Stimulated activated CD8-positive, alpha-beta memory T cell treated with anti-CD3 and anti-CD28 coated beads, Interleukin-15, amount 100 ng/mL, for 48 hours (primary cell): ENCODE results near the gene TPM4.
A peak's percentile ranks its signal among the peaks of the same experiment; 100 is the strongest.

ENCODE experiments used
- DNase-seq, 2 donors: peaks; one replicate each; pipeline ENCODE4 v3.0.0-alpha.2; 2020; ENCODE audit warnings: low read depth in 2 of 2

The TPM4 gene

DNA sequence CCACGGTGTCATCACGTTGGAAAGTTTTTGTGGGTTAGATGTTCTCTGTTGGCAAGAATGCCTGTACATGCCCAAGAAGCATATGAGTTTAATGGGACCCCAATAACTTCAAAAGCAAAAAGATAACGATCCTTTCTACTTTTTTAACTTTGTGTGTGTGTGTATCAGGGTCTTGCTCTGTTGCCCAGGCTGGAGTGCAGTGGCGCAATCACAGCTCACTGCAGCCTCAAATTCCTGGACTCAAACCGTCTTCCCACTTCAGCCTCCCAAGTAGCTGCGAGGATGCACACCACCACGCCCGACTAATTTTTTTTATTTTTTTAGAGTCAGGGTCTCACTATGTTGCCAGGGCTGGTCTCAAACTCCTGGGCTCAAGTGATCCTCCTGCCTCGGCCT, 34.3 kb upstream of the TPM4 start:
- no peak for DNase-seq

GRCh38 chr19:16042533-16043085, 33.7 kb upstream of the TPM4 start:
- no peak for DNase-seq

GRCh38 chr19:16043156-16043757, 33.0 kb upstream of the TPM4 start:
- no peak for DNase-seq

- no peak for DNase-seq
Measured at GRCh38 chr19:16044746-16045145, 31.5 kb upstream of the TPM4 start.

DNA sequence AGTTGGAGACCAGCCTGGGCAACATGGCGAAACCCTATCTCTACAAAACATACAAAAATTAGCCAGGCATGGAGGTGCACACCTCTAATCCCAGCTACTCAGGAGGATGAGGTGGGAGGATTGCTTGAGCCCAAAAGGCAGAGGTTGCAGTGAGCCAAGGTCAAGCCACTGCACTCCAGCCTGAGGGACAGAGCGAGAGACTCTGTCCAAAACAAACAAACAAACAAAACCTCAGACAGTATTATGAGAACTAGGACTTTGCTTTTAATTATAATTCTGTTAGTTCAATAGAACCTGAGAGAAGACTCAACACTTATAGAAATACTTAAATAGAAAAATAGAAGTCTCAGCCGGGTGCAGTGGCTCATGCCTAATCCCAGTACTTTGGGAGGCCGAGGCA, 31.1 kb upstream of the TPM4 start:
- no peak for DNase-seq

DNA sequence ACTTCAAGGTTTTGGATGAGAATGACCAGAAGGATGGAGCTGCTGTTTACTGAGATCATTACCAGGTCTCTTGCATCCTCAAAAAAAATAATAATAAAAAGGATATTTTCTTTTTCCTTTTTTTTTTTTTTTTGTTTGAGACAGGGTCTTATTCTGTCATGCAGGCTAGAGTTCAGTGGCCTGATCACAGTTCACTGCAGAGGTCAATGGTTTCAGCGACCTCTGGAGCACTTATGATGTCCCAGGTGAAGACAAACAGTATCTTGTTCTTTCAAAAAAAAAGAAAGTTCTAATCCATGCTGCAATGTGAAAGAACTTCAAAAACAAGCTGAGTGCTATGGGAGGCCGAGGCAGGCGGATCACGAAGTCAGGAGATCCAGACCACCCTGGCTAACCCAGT, 30.4 kb upstream of the TPM4 start:
- no peak for DNase-seq

- no peak for DNase-seq
Measured at GRCh38 chr19:16048583-16048982, 27.7 kb upstream of the TPM4 start.

DNA sequence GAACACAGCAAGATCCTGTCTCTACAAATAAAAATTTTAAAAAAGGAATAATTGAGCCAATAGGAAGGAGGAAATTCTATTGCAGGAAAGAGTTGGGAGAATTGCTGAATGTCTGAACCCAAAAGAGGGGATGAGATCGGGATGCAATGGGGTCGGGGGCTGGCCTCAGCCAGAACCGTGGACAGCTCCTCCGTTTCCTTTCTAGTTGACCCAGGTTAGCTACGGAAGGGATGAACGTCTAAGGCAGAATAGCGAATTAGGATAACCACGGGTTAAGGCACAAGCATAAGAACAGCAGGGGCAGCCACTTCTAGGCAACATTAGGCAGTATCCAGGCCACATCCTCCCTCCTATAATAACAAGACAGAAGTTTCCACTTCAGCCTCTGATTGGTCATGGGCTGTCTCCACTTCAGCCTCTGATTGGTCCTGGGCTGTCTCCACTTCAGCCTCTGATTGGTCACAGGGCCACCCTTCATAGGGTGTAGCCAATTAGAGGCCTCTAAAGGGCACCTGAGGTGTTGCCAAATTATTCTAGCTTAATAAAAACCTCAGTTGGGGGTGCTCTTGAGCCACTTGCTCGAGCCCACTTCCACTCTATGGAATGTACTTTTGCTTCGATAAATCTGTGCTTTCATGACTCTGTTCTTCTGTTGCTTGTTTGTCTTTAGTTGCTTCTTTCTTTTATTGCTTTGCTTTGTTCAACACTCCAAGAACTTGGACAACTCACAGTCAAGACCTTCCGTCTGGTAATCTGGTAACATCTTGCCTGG, 24.9 kb upstream of the TPM4 start:
- peak in 1 of 2 donors; percentile 38 for DNase-seq

DNA sequence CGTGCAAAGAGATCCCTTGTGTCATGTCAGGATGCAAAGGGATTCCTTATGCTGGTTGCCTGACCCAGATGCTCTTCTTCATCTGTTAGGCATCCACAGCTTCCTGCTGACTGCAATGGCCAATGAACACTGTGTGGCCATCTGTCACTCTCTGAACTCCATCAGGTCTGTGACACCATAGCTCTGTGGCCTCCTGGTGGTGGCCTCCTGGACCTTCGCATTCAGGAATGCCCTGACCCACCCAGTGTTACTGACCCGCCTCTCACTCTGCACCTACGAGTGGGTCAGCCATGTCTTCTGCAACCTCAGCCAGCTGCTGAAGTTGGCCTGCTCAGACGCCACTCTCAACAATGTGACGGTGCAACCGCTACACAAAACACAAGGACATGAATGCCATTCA, 23.9 kb upstream of the TPM4 start:
- DNase-seq = no peak

DNA sequence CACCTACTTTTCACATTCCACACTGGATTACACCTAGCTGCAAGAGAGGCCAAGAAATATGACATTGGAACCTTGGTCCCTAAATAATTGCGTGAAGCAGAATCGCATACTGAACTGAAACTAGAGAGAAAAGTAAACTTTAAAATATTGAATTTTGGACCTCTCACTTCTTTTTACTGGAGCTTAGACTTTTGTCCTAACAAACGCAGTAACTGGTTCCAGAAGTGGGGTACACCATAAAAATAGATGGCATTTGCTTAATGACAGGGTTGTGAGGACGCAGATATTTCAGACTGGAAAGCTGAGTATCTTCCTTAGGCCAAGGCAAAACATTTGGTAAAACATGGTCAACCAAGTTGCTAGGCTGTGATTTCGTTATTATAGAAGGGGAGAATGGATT, 19.2 kb upstream of the TPM4 start:
- DNase-seq = no peak

DNA sequence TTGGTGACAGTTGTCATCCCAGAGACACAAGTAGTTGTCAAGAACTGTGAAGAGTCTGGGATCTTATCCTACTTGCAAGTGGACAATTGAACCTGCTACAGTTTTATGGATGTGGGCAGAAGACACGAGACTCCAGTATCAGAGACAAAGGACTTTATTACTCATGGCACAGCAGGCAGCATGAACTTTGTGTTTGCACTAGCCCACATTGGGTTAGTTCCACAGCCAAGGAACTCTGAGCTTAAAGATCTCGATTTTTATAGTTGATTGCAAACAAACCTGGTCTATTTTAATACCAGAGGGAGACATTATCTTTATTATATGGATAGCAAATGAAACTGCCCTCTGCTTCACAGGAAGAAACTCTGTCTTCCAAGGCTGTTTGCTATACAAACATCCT, 16.0 kb upstream of the TPM4 start:
- DNase-seq = no peak

DNA sequence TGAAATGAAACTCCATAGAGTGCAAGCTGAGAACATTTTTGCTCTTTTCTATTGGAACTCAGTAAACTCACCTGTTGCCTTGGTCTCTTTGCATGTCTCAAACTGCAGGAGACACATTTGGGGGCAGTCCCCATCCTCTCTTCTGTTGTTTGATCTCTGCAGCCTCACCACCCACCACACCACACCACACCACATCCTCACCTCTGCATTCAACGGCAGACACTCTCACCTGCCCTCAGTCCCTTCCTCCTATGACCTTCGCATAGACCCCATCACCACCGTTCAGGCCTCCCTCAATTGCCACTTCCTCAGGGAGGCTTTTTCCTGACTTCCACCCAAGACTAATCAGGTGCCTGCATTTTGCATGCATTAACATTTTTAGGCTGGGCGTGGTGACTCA, 14.4 kb upstream of the TPM4 start:
- no peak for DNase-seq

- no peak for DNase-seq
Measured at GRCh38 chr19:16062789-16063188, 13.5 kb upstream of the TPM4 start.

DNA sequence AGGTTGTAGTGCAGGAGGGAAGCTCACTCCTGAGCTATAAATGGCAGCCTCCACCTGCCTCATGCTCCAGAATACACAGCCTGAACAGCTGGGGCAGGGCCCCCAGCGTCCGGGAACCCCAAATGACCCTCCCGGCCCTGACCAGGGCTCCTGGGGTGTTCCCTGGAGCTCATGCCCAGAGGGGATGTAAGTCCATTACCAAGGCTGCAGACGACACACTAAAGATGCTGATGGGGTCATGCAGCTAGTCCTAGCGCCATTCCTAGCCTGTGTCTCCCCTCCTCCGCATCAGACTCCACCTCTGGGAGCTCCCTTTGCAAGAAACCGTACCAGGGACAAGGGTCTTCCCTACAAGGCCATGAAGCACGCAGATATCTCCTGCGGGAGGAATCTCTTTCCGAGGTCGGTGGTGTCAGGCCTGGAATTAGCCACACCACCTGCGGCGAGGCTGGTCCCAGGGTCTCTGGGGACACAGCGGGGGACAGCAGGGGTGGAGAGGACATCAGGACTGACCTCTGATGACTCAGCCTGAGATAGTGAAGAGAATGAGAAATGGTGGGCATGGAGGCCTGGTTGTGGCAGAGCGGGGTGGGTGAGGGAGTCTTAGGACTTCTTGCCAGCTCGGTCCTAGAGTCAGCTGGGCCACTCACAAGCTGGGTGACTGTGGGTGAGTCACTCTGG, 11.9 kb upstream of the TPM4 start:
- no peak for DNase-seq

- no peak for DNase-seq
Measured at GRCh38 chr19:16066611-16067104, 9.6 kb upstream of the TPM4 start.

DNA sequence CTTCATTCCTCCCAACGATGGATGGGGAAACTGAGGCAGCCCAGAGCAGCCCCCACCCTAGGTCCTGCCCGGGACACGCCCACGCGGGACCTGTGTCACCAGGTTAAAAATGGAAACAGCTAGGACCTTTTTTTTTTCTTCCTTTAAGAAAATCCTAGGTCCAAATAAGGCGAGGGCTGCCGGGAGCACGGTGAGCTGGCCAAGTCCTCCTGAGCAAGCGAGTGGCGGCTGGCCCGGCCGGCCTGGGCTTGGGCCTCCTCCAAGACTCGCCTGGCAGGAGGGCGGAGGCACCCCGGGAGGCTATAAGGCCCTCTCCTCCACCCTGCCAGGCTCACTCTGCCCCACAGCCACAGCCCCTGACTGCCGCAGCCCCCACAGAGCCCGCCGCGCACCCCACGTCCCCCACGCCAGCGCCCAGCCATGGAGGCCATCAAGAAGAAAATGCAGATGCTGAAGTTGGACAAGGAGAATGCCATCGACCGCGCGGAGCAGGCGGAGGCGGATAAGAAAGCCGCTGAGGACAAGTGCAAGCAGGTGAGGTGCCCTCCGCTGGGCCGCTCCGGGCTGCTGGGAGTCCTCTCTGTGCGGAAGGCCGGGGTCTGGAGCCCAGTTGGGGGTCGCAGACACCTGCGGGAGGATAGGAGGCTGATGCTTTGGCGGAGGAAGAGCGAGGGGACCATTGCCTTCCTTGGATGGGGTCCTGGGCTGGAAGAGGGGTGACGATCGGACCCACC, 8.9 kb upstream of the TPM4 start:
- DNase-seq = no peak

DNA sequence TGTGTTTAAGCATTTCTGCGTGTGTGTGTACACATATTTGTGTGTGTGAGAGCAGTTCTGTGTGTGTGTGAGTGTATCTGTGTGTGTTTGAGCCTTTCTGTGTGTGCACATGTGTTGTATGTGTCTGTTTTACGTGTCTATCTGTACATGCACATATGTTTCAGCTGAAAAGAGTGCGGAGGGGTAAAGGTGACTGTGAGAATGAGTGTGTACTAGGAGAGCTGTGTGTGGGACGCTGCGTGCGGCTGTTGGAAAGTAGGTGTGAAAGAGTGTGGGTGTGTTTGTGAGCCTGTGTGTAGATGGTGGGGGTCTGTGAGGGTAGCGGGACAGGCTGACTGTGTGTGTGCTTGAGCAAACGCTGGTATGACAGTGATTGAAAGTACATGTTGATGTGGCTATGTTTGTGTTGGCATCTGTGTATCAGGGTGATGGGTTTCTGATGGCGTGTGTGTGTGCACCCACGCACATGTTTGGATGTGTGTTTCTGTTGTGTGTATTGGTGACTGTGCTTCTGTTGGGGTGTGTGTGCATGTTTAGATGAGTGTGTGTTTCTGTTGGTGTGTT, 7.5 kb upstream of the TPM4 start:
- no peak for DNase-seq

- no peak for DNase-seq
Measured at GRCh38 chr19:16069813-16070365, 6.4 kb upstream of the TPM4 start.

GRCh38 chr19:16070366-16070990, 5.8 kb upstream of the TPM4 start:
- peak; percentile 64 to 82 for DNase-seq

DNA sequence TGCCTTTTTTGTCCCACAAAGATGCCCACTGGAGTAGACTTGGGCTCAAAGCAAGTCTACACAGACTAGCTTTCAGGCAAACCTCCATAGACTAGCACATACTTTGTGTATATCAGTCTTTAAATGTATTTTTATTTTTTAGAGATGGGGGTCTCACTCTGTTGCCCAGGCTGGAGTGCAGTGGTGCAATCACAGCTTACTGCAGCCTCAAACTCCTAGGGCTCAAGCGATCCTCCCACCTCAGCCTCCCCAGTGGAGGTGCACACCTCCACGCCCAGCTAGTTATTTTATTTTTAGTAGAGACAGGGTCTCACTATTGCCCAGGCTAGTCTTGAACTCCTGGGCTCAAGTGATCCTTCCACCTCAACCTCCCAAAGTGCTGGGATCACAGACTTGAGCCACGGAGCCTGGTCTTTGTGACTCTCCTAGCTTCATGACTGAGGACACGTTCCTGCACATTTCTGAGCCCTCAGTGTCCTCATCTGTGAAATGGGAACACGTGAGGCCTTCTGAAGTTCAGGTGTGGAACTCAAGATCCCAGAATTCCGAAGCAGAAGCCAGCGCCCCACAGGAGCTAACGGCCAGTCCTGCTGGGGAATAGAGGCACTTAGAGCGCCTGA, 5.1 kb upstream of the TPM4 start:
- DNase-seq = no peak
